ENCODE measurements around the gene NLGN1.

- TF ChIP-seq CTCF (IDR thresholded peaks at IDR 0.05), result no peak
- no peak for TF ChIP-seq POLR2A (IDR thresholded peaks at IDR 0.05)
Observed at GRCh38 chr3:173889596-173889995, 492.1 kb downstream of the NLGN1 start.

Data from heart left ventricle (tissue), 13 donors.